GM23338 (cell line): ENCODE data around the gene MICAL2. TPM values are rescaled to one million over a fixed set of nuclear protein-coding genes. Genes with fewer than 3 reads are reported as not detected.

ENCODE experiments used
- ATAC-seq: fragments of 200-7000 bp; cut with Tn5 transposase; 3 replicates; pipeline ENCODE4 v1.9.1; 2020
- DNase-seq: peaks from one replicate; pipeline ENCODE4 v3.0.0-alpha.2; 2015; ENCODE audit warnings: low spot score
- H2AFZ ChIP-seq: fragments of 200-600 bp; sonication (generic); 2 replicates; pipeline ENCODE4 v1.8.0; 2016; ENCODE audit warnings: antibody characterized with exemption, mild to moderate bottlenecking, moderate library complexity
- H3F3A ChIP-seq: fragments of 200-600 bp; sonication (generic); replicated peaks from 2 replicates; pipeline ENCODE4 v1.8.0; 2017; ENCODE audit warnings: antibody characterized with exemption, mixed run types, low read depth
- H3K27ac ChIP-seq: fragments of 200-600 bp; sonication (generic); 2 replicates; pipeline ENCODE4 v1.6.1; 2016; ENCODE audit warnings: low read depth
- H3K27me3 ChIP-seq: fragments of 200-600 bp; sonication (generic); 2 replicates; pipeline ENCODE4 v1.8.0; 2016; ENCODE audit warnings: mild to moderate bottlenecking, mixed run types, moderate library complexity; ENCODE audit not compliant: insufficient read depth
- H3K36me3 ChIP-seq: fragments of 200-600 bp; sonication (generic); 2 replicates; pipeline ENCODE4 v1.8.0; 2016; ENCODE audit warnings: mild to moderate bottlenecking; ENCODE audit not compliant: insufficient read depth
- H3K4me1 ChIP-seq: fragments of 200-600 bp; sonication (generic); 2 replicates; pipeline ENCODE4 v1.8.0; 2016; ENCODE audit warnings: mild to moderate bottlenecking, moderate library complexity; ENCODE audit not compliant: insufficient read depth
- H3K4me2 ChIP-seq: fragments of 200-600 bp; sonication (generic); 2 replicates; pipeline ENCODE4 v1.7.1; 2017; ENCODE audit warnings: mixed run types
- H3K4me3 ChIP-seq: fragments of 200-600 bp; sonication (generic); 2 replicates; pipeline ENCODE4 v1.6.1; 2016; ENCODE audit warnings: mixed run types
- H3K79me2 ChIP-seq: fragments of 200-600 bp; sonication (generic); replicated peaks from 2 replicates; pipeline ENCODE4 v1.8.0; 2017; ENCODE audit warnings: mild to moderate bottlenecking; ENCODE audit not compliant: insufficient read depth
- H3K9me2 ChIP-seq: fragments of 200-600 bp; sonication (generic); 2 replicates; pipeline ENCODE4 v1.8.0; 2017; ENCODE audit not compliant: insufficient read depth
- H4K20me1 ChIP-seq: fragments of 200-600 bp; sonication (generic); replicated peaks from 2 replicates; pipeline ENCODE4 v1.8.0; 2017; ENCODE audit warnings: mild to moderate bottlenecking; ENCODE audit not compliant: insufficient read depth
- H3K27ac Mint-ChIP-seq: 2 replicates; pipeline ENCODE4 v1.8.0; 2020; ENCODE audit warnings: inconsistent platforms, mild to moderate bottlenecking, moderate library complexity, mixed read lengths
- H3K27me3 Mint-ChIP-seq: 3 replicates; pipeline ENCODE4 v1.8.0; 2022; ENCODE audit warnings: low read depth, mild to moderate bottlenecking, moderate library complexity, mixed read lengths, inconsistent platforms; ENCODE audit not compliant: insufficient read depth, poor library complexity
- H3K36me3 Mint-ChIP-seq: 3 replicates; pipeline ENCODE4 v1.8.0; 2021; ENCODE audit warnings: low read depth, mild to moderate bottlenecking, inconsistent platforms, moderate library complexity, mixed read lengths
- H3K4me1 Mint-ChIP-seq: 3 replicates; pipeline ENCODE4 v1.8.0; 2020; ENCODE audit warnings: mild to moderate bottlenecking, inconsistent platforms, mixed read lengths
- H3K4me3 Mint-ChIP-seq: 3 replicates; pipeline ENCODE4 v1.8.0; 2021; ENCODE audit warnings: moderate library complexity, mild to moderate bottlenecking, inconsistent platforms, mixed read lengths
- H3K9me3 Mint-ChIP-seq: 3 replicates; pipeline ENCODE4 v1.8.0; 2020; ENCODE audit warnings: moderate library complexity, mild to moderate bottlenecking, inconsistent platforms, mixed read lengths
- CREB1 ChIP-seq: fragments of 250-450 bp; sonication (Bioruptor Pico); IDR thresholded peaks from 2 replicates; pipeline ENCODE4 v1.5.0; 2020; ENCODE audit warnings: low read depth, mild to moderate bottlenecking, moderate library complexity
- CTCF ChIP-seq, 2 experiments: fragments of 200-600 bp in 1 of 2; sonication (generic) in 1 of 2; conservative IDR thresholded peaks; 2 replicates each; pipeline versions ENCODE4 v1.5.1 to v1.6.1; 2016 to 2017; ENCODE audit warnings: antibody characterized with exemption in 2 of 2, low read depth in 2 of 2, mild to moderate bottlenecking in 2 of 2, moderate library complexity in 1 of 2
- ETS1 ChIP-seq: IDR thresholded peaks from 2 replicates; pipeline ENCODE4 v1.6.1; 2016; ENCODE audit warnings: antibody characterized with exemption
- EZH2 ChIP-seq: fragments of 200-600 bp; sonication (generic); IDR thresholded peaks from one replicate; pipeline ENCODE4 v1.8.0; 2017; ENCODE audit warnings: antibody characterized with exemption, mild to moderate bottlenecking, low read depth; ENCODE audit not compliant: unreplicated experiment
- EZH2phosphoT487 ChIP-seq: fragments of 200-600 bp; sonication (generic); IDR thresholded peaks from one replicate; pipeline ENCODE4 v1.8.1; 2018; ENCODE audit warnings: antibody characterized with exemption; ENCODE audit not compliant: unreplicated experiment
- JUNB ChIP-seq: IDR thresholded peaks from one replicate; pipeline ENCODE4 v1.6.1; 2016; ENCODE audit warnings: antibody characterized with exemption; ENCODE audit not compliant: unreplicated experiment
- NANOG ChIP-seq: IDR thresholded peaks from 2 replicates; pipeline ENCODE4 v1.6.1; 2016; ENCODE audit warnings: antibody characterized with exemption, borderline replicate concordance
- POLR2AphosphoS5 ChIP-seq: IDR thresholded peaks from 2 replicates; pipeline ENCODE4 v1.6.1; 2016; ENCODE audit warnings: antibody characterized with exemption, low read depth
- REST ChIP-seq: IDR thresholded peaks from one replicate; pipeline ENCODE4 v1.6.1; 2018; ENCODE audit warnings: antibody characterized with exemption; ENCODE audit not compliant: unreplicated experiment
- STAT1 ChIP-seq: IDR thresholded peaks from one replicate; pipeline ENCODE4 v1.6.1; 2016; ENCODE audit warnings: antibody characterized with exemption; ENCODE audit not compliant: unreplicated experiment
- ZNF114 ChIP-seq: fragments of 250-450 bp; sonication (Bioruptor Pico); IDR thresholded peaks from 2 replicates; pipeline ENCODE4 v1.5.0; 2020; ENCODE audit warnings: mild to moderate bottlenecking, moderate library complexity
- ZNF331 ChIP-seq: fragments of 250-450 bp; sonication (Bioruptor Pico); IDR thresholded peaks from 2 replicates; pipeline ENCODE4 v1.5.0; 2020; ENCODE audit warnings: low read depth, mild to moderate bottlenecking, moderate library complexity
- ZNF462 ChIP-seq: fragments of 250-450 bp; sonication (Bioruptor Pico); IDR thresholded peaks from 2 replicates; pipeline ENCODE4 v1.5.0; 2020; ENCODE audit warnings: mild to moderate bottlenecking, moderate library complexity
- polyA plus RNA-seq: library from polyadenylated mRNA; unstranded; fragments of >200 nt; fragmentation: Nextera tagmentation; extraction: Ambion mirVana; gene quantifications from 2 replicates; pipeline ENCODE4 v1.2.1, GENCODE V29; 2016
- total RNA-seq: library from RNA; depleted of rRNA; stranded (reverse); fragments of >200 nt; shearing (Covaris generic); gene quantifications from 2 replicates; pipeline ENCODE4 v1.2.3, GENCODE V29; 2014

The MICAL2 gene
- total and polyA plus RNA-seq, 2 experiments from 2014 or later = 0.66 to 1.4 TPM

- Histone ChIP-seq H3K9me2 (no peaks in the 10 kb centered on the region; the same call in 1 of the 2 replicates), H3K27me3 (no peaks in the 10 kb centered on the region), H2AFZ (no peak overlapping the region), H3K4me3 (no peak overlapping the region), H3K27ac (no peak overlapping the region), H3K79me2 (no peaks in the 10 kb centered on the region), H3K4me2 (no peak overlapping the region), H3F3A (no peaks in the 10 kb centered on the region), H4K20me1 (no peaks in the 10 kb centered on the region), H3K4me1 (no peaks in the 10 kb centered on the region), H3K36me3 (no peaks in the 10 kb centered on the region)
- Mint-ChIP-seq H3K4me3 (no peak overlapping the region), H3K4me1 (no peaks in the 10 kb centered on the region), H3K27ac (no peak overlapping the region), H3K27me3 (peaks cover 5% of the 10 kb centered on the region), H3K9me3 (no peaks in the 10 kb centered on the region), H3K36me3 (no peaks in the 10 kb centered on the region; the same call in 2 of the 3 replicates)
- no peak for TF ChIP-seq ZNF331
- TF ChIP-seq ETS1 = no peak
- no peak for TF ChIP-seq NANOG
- no peak for TF ChIP-seq EZH2
- TF ChIP-seq POLR2AphosphoS5 = no peak
- no peak for TF ChIP-seq ZNF114 (CRISPR knock-in tag)
- TF ChIP-seq REST = no peak
- TF ChIP-seq ZNF462 = no peak
- no peak for TF ChIP-seq STAT1
- no peak for TF ChIP-seq CREB1 (CRISPR knock-in tag)
- TF ChIP-seq CTCF (conservative IDR thresholded peaks at IDR 0.05; ENCODE audit: low read depth in 2 of 2) = no peak
- TF ChIP-seq JUNB = no peak
- TF ChIP-seq EZH2phosphoT487 = no peak
- no peak for DNase-seq
- no peak for ATAC-seq
Observed at GRCh38 chr11:12147827-12148226, 37.4 kb downstream of the MICAL2 start.
